ENCODE data around the gene ATG14.

The ATG14 gene

GRCh38 chr14:55359307-55359706, 52.3 kb downstream of the ATG14 start:
- Histone ChIP-seq H3K36me3 (ENCODE audit: control insufficient read depth in 4 of 4, insufficient read depth in 4 of 4, low read length in 3 of 4) (peaks cover 0 to 19% (median 5%) of the 10 kb centered on the region in 4 experiments), H3K27ac (ENCODE audit: insufficient read depth in 1 of 2, low read depth in 1 of 2, low read length in 2 of 2, poor library complexity in 1 of 2, severe bottlenecking in 2 of 2) (no peak overlapping the region), H3K27me3 (replicated peaks in 2 of 5; ENCODE audit: control insufficient read depth in 4 of 5, insufficient read depth in 5 of 5, low read length in 4 of 5) (no peaks in the 10 kb centered on the region), H3K4me3 (ENCODE audit: control insufficient read depth in 1 of 7, extremely low read depth in 1 of 7, insufficient read depth in 4 of 7, low read depth in 2 of 7, low read length in 6 of 7) (no peak overlapping the region), H3K4me1 (ENCODE audit: control extremely low read depth in 1 of 4, control insufficient read depth in 4 of 4, insufficient read depth in 4 of 4, low read length in 3 of 4) (no peaks in the 10 kb centered on the region), H3K9me3 (ENCODE audit: control extremely low read depth in 1 of 5, control insufficient read depth in 4 of 5, insufficient read depth in 2 of 5, low read depth in 1 of 5, low read length in 4 of 5) (no peaks in the 10 kb centered on the region)
- CTCF ChIA-PET: interaction anchor here (1.2 to 9.6 kb wide), 3 partner anchors 9 to 93 kb away, joined by 3 to 89 read pairs (median 4); partner anchors contain the start of gene FBXO34
- POLR2A ChIA-PET: no interaction called here
- no CpG with 5 or more reads among the region's 4 CpGs for WGBS (ENCODE audit: insufficient coverage)
- no peak for DNase-seq

GRCh38 chr14:55356913-55357312, 54.7 kb downstream of the ATG14 start:
- no peak for DNase-seq
- H3K4me1 ChIP-seq (ENCODE audit: control extremely low read depth in 1 of 4, control insufficient read depth in 4 of 4, insufficient read depth in 4 of 4, low read length in 3 of 4): no peaks in the 10 kb centered on the region
- no peak overlapping the region for H3K27ac ChIP-seq (ENCODE audit: insufficient read depth in 1 of 2, low read depth in 1 of 2, low read length in 2 of 2, poor library complexity in 1 of 2, severe bottlenecking in 2 of 2)
- POLR2A ChIA-PET: no interaction called here
- H3K4me3 ChIP-seq (ENCODE audit: control insufficient read depth in 1 of 7, extremely low read depth in 1 of 7, insufficient read depth in 4 of 7, low read depth in 2 of 7, low read length in 6 of 7): no peak overlapping the region
- H3K9me3 ChIP-seq (ENCODE audit: control extremely low read depth in 1 of 5, control insufficient read depth in 4 of 5, insufficient read depth in 2 of 5, low read depth in 1 of 5, low read length in 4 of 5): no peaks in the 10 kb centered on the region
- CTCF ChIA-PET: interaction anchor here (1.2 to 9.6 kb wide), 7 partner anchors 9 to 112 kb away, joined by 5 to 89 read pairs (median 13); partner anchors contain the start of gene FBXO34
- WGBS (ENCODE audit: insufficient coverage): 92% methylated on average over 2 of the region's 2 CpGs
- no peaks in the 10 kb centered on the region for H3K27me3 ChIP-seq (replicated peaks in 2 of 5; ENCODE audit: control insufficient read depth in 4 of 5, insufficient read depth in 5 of 5, low read length in 4 of 5)
- H3K36me3 ChIP-seq (ENCODE audit: control insufficient read depth in 4 of 4, insufficient read depth in 4 of 4, low read length in 3 of 4): peaks cover 2 to 30% (median 8%) of the 10 kb centered on the region in 4 experiments

GRCh38 chr14:55355922-55356321, 55.7 kb downstream of the ATG14 start:
- ChIA-PET POLR2A (no interaction called here), CTCF (interaction anchor here (1.2 to 9.6 kb wide), 11 partner anchors 8 to 142 kb away, joined by 5 to 89 read pairs (median 13); partner anchors contain the start of gene FBXO34)
- peaks cover 6 to 40% (median 15%) of the 10 kb centered on the region in 4 experiments for H3K36me3 ChIP-seq (ENCODE audit: control insufficient read depth in 4 of 4, insufficient read depth in 4 of 4, low read length in 3 of 4)
- H3K9me3 ChIP-seq (ENCODE audit: control extremely low read depth in 1 of 5, control insufficient read depth in 4 of 5, insufficient read depth in 2 of 5, low read depth in 1 of 5, low read length in 4 of 5): no peaks in the 10 kb centered on the region
- no peaks in the 10 kb centered on the region for H3K4me1 ChIP-seq (ENCODE audit: control extremely low read depth in 1 of 4, control insufficient read depth in 4 of 4, insufficient read depth in 4 of 4, low read length in 3 of 4)
- H3K27ac ChIP-seq (ENCODE audit: insufficient read depth in 1 of 2, low read depth in 1 of 2, low read length in 2 of 2, poor library complexity in 1 of 2, severe bottlenecking in 2 of 2): no peak overlapping the region
- DNase-seq: no peak
- H3K4me3 ChIP-seq (ENCODE audit: control insufficient read depth in 1 of 7, extremely low read depth in 1 of 7, insufficient read depth in 4 of 7, low read depth in 2 of 7, low read length in 6 of 7): no peak overlapping the region
- WGBS (ENCODE audit: insufficient coverage): 98% methylated on average over 5 of the region's 6 CpGs
- no peaks in the 10 kb centered on the region for H3K27me3 ChIP-seq (replicated peaks in 2 of 5; ENCODE audit: control insufficient read depth in 4 of 5, insufficient read depth in 5 of 5, low read length in 4 of 5)

GRCh38 chr14:55354500-55354899, 57.1 kb downstream of the ATG14 start:
- POLR2A ChIA-PET: interaction anchor here (1.0 kb wide), 1 partner anchor 82 kb away, joined by 4 read pairs; no protein-coding TSS in a partner anchor
- no peak overlapping the region for H3K27ac ChIP-seq (ENCODE audit: insufficient read depth in 1 of 2, low read depth in 1 of 2, low read length in 2 of 2, poor library complexity in 1 of 2, severe bottlenecking in 2 of 2)
- H3K4me3 ChIP-seq (ENCODE audit: control insufficient read depth in 1 of 7, extremely low read depth in 1 of 7, insufficient read depth in 4 of 7, low read depth in 2 of 7, low read length in 6 of 7): no peak overlapping the region

GRCh38 chr14:55353686-55354467, 57.8 kb downstream of the ATG14 start:
- no peaks in the 10 kb centered on the region for H3K4me1 ChIP-seq (ENCODE audit: control extremely low read depth in 1 of 4, control insufficient read depth in 4 of 4, insufficient read depth in 4 of 4, low read length in 3 of 4)
- WGBS (ENCODE audit: insufficient coverage): 95% methylated on average over 11 of the region's 11 CpGs
- no peaks in the 10 kb centered on the region for H3K27me3 ChIP-seq (replicated peaks in 2 of 5; ENCODE audit: control insufficient read depth in 4 of 5, insufficient read depth in 5 of 5, low read length in 4 of 5)
- no peak for DNase-seq
- H3K36me3 ChIP-seq (ENCODE audit: control insufficient read depth in 4 of 4, insufficient read depth in 4 of 4, low read length in 3 of 4): peaks cover 6 to 48% (median 21%) of the 10 kb centered on the region in 4 experiments
- no peak overlapping the region for H3K4me3 ChIP-seq (ENCODE audit: control insufficient read depth in 1 of 7, extremely low read depth in 1 of 7, insufficient read depth in 4 of 7, low read depth in 2 of 7, low read length in 6 of 7)
- no peaks in the 10 kb centered on the region for H3K9me3 ChIP-seq (ENCODE audit: control extremely low read depth in 1 of 5, control insufficient read depth in 4 of 5, insufficient read depth in 2 of 5, low read depth in 1 of 5, low read length in 4 of 5)
- peak overlapping the region in 1 of 2 experiments; percentile 25 for H3K27ac ChIP-seq (ENCODE audit: insufficient read depth in 1 of 2, low read depth in 1 of 2, low read length in 2 of 2, poor library complexity in 1 of 2, severe bottlenecking in 2 of 2)
- POLR2A ChIA-PET: no interaction called here
- CTCF ChIA-PET: interaction anchor here (0.6 to 9.6 kb wide), 33 partner anchors 8 to 151 kb away, joined by 3 to 89 read pairs (median 6); partner anchors contain the start of gene FBXO34

More at GRCh38 chr14:55354500-55354899, 57.1 kb downstream of the ATG14 start:
- no peaks in the 10 kb centered on the region for H3K4me1 ChIP-seq (ENCODE audit: control extremely low read depth in 1 of 4, control insufficient read depth in 4 of 4, insufficient read depth in 4 of 4, low read length in 3 of 4)
- peaks cover 6 to 48% (median 21%) of the 10 kb centered on the region in 4 experiments for H3K36me3 ChIP-seq (ENCODE audit: control insufficient read depth in 4 of 4, insufficient read depth in 4 of 4, low read length in 3 of 4)
- CTCF ChIA-PET: interaction anchor here (0.7 to 9.6 kb wide), 32 partner anchors 9 to 151 kb away, joined by 3 to 89 read pairs (median 6); partner anchors contain the start of gene FBXO34
- DNase-seq: peak; percentile 59 to 77 (median 77)
- WGBS (ENCODE audit: insufficient coverage): 83% methylated on average over 2 of the region's 5 CpGs
- H3K27me3 ChIP-seq (replicated peaks in 2 of 5; ENCODE audit: control insufficient read depth in 4 of 5, insufficient read depth in 5 of 5, low read length in 4 of 5): no peaks in the 10 kb centered on the region
- H3K9me3 ChIP-seq (ENCODE audit: control extremely low read depth in 1 of 5, control insufficient read depth in 4 of 5, insufficient read depth in 2 of 5, low read depth in 1 of 5, low read length in 4 of 5): no peaks in the 10 kb centered on the region

GRCh38 chr14:55352201-55352600, 59.4 kb downstream of the ATG14 start:
- Histone ChIP-seq H3K4me3 (ENCODE audit: control insufficient read depth in 1 of 7, extremely low read depth in 1 of 7, insufficient read depth in 4 of 7, low read depth in 2 of 7, low read length in 6 of 7) (no peak overlapping the region), H3K36me3 (ENCODE audit: control insufficient read depth in 4 of 4, insufficient read depth in 4 of 4, low read length in 3 of 4) (peaks cover 6 to 48% (median 20%) of the 10 kb centered on the region in 4 experiments), H3K4me1 (ENCODE audit: control extremely low read depth in 1 of 4, control insufficient read depth in 4 of 4, insufficient read depth in 4 of 4, low read length in 3 of 4) (no peaks in the 10 kb centered on the region), H3K27me3 (replicated peaks in 2 of 5; ENCODE audit: control insufficient read depth in 4 of 5, insufficient read depth in 5 of 5, low read length in 4 of 5) (no peaks in the 10 kb centered on the region), H3K27ac (ENCODE audit: insufficient read depth in 1 of 2, low read depth in 1 of 2, low read length in 2 of 2, poor library complexity in 1 of 2, severe bottlenecking in 2 of 2) (no peak overlapping the region), H3K9me3 (ENCODE audit: control extremely low read depth in 1 of 5, control insufficient read depth in 4 of 5, insufficient read depth in 2 of 5, low read depth in 1 of 5, low read length in 4 of 5) (no peaks in the 10 kb centered on the region)
- POLR2A ChIA-PET: no interaction called here
- WGBS (ENCODE audit: insufficient coverage): 93% methylated on average over 8 of the region's 9 CpGs
- CTCF ChIA-PET: interaction anchor here (1.0 to 9.6 kb wide), 5 partner anchors 19 to 139 kb away, joined by 3 to 89 read pairs (median 9); partner anchors contain the start of gene FBXO34
- DNase-seq: no peak

GRCh38 chr14:55351111-55351510, 60.5 kb downstream of the ATG14 start:
- Histone ChIP-seq H3K36me3 (ENCODE audit: control insufficient read depth in 4 of 4, insufficient read depth in 4 of 4, low read length in 3 of 4) (peaks cover 6 to 47% (median 19%) of the 10 kb centered on the region in 4 experiments), H3K27me3 (replicated peaks in 2 of 5; ENCODE audit: control insufficient read depth in 4 of 5, insufficient read depth in 5 of 5, low read length in 4 of 5) (no peaks in the 10 kb centered on the region), H3K4me1 (ENCODE audit: control extremely low read depth in 1 of 4, control insufficient read depth in 4 of 4, insufficient read depth in 4 of 4, low read length in 3 of 4) (no peaks in the 10 kb centered on the region), H3K27ac (ENCODE audit: insufficient read depth in 1 of 2, low read depth in 1 of 2, low read length in 2 of 2, poor library complexity in 1 of 2, severe bottlenecking in 2 of 2) (no peak overlapping the region), H3K4me3 (ENCODE audit: control insufficient read depth in 1 of 7, extremely low read depth in 1 of 7, insufficient read depth in 4 of 7, low read depth in 2 of 7, low read length in 6 of 7) (no peak overlapping the region), H3K9me3 (ENCODE audit: control extremely low read depth in 1 of 5, control insufficient read depth in 4 of 5, insufficient read depth in 2 of 5, low read depth in 1 of 5, low read length in 4 of 5) (no peaks in the 10 kb centered on the region)
- 96% methylated on average over 8 of the region's 9 CpGs for WGBS (ENCODE audit: insufficient coverage)
- CTCF ChIA-PET: interaction anchor here (1.2 to 9.6 kb wide), 8 partner anchors 7 to 140 kb away, joined by 3 to 89 read pairs (median 6); partner anchors contain the start of gene FBXO34
- no peak for DNase-seq
- POLR2A ChIA-PET: no interaction called here

Measured in common myeloid progenitor, CD34-positive (primary cell).